Stimulated activated CD4-positive, alpha-beta T cell treated with anti-CD3 and anti-CD28 coated beads, Interleukin-1b, Interleukin-23, amount 100 ng/mL, for 1 hour (primary cell): ENCODE measurements around the gene MYH6.
"Not testable (repeated sequence)": the region's sequence is repeated elsewhere in the genome, so short reads cannot be mapped to it uniquely, and the experiment has no call there.

Experiments used
- DNase-seq, 2 donors: peaks; one replicate each; pipeline ENCODE4 v3.0.0-alpha.2; 2020; ENCODE audit warnings: low read depth in 2 of 2

The MYH6 gene

DNA sequence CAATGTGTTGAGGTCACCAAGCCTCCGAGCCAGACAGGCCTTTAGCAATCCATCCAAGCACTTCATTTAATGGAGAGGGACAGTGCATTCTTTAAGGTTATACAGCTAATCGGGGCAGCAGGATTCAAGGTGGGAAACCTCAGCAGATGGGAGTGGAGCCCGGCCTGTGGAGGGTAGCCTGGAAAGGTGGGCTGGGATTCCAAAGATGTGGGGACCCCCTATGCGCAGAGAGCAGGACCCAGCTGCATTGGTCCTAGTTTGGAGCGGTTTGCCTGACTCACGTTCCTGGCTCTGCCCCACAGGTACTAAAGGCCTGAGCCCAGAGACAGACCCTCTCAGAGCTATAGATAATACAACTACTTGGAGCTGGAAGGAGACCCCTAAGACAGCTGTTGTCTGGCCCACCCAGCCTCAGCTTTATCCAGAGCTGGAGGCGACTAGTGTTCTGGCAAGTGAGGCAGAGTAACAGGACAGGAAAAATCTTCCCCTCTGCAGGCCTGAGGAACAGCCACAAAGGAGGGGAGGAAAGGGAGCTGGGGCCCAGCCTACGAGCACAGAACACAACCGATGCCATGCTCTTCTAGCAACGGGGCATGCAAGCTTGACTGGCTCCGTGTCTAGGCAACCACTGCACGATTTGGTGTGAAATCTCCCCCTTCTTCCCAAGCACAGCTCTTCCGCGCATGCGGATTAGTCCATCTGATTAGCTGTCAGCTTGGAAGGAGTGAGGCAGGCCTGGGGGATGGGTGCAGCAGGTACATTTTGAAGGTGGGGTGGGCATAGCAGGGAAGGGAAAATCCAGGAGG, 28.5 kb upstream of the MYH6 start:
- DNase-seq, result no peak

- DNase-seq, result no peak
Measured at GRCh38 chr14:23435543-23436326, 27.7 kb upstream of the MYH6 start, which contains the start of gene MYH7. MYH7 (minus strand) TSS chr14:23435660; CDS start chr14:23433732, 1,928 bp downstream.

GRCh38 chr14:23434488-23435222, 26.6 kb upstream of the MYH6 start:
- no peak for DNase-seq

- DNase-seq, result no peak
Measured at GRCh38 chr14:23433457-23433856, 25.4 kb upstream of the MYH6 start.

DNA sequence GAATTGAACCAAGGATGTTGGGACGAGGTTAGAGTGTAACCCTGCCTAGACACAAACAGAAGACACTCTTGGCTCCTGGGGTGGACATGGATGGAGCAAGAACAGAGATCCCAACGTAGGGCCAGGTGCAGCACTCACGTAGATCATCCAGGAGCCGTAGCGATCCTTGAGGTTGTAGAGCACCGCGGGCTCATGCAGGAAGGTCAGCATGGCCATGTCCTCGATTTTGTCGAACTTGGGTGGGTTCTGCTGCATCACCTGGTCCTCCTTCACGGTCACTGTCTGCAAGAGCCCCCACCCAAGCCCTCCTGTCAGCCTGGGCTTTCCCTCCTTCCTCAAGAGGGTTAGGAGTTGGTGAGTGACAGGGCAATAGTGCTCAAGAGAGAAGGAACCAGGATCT, 24.9 kb upstream of the MYH6 start:
- no peak for DNase-seq

DNA sequence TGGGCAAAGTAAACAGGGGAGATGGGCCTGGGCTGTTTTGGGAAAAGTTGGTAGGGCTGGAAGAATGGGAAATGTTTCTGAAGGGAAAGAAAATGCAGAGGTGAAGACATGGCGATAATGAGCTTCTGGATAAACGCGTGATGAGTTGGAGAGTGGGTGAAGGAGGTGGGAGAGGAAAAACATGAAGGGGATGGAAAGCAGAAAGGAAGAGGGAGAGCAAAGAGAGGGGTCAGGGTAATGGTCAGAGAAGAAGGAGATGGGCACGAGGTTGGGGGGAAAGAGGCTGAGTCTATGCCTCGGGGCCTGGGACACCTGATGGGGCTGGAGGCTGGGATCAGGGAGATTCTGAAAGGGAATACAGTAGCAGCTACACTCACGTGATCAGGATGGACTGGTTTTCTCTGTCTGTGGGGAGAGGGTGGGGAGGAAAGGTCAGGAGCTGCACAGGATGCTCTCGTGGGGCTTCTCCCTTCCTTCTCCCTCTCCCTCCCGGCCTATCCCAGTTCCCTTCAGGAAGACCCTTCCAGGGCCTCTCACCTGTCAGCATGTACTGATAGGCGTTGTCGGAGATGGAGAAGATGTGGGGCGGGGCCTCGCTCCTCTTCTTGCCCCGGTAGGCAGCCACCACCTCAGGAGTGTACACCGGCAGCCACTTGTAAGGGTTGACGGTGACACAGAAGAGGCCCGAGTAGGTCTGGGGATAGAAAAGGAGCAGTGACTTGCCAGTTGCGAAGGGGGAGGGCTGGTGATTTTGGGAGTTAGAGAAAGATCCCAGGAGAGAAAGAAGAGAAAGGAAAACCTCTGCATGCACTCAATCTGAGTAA, 24.2 kb upstream of the MYH6 start:
- no peak for DNase-seq

GRCh38 chr14:23431486-23431885, 23.4 kb upstream of the MYH6 start:
- DNase-seq, result no peak

GRCh38 chr14:23430723-23431085, 22.6 kb upstream of the MYH6 start:
- DNase-seq, result no peak

- DNase-seq, result no peak
Measured at GRCh38 chr14:23430016-23430722, 22.1 kb upstream of the MYH6 start.

DNA sequence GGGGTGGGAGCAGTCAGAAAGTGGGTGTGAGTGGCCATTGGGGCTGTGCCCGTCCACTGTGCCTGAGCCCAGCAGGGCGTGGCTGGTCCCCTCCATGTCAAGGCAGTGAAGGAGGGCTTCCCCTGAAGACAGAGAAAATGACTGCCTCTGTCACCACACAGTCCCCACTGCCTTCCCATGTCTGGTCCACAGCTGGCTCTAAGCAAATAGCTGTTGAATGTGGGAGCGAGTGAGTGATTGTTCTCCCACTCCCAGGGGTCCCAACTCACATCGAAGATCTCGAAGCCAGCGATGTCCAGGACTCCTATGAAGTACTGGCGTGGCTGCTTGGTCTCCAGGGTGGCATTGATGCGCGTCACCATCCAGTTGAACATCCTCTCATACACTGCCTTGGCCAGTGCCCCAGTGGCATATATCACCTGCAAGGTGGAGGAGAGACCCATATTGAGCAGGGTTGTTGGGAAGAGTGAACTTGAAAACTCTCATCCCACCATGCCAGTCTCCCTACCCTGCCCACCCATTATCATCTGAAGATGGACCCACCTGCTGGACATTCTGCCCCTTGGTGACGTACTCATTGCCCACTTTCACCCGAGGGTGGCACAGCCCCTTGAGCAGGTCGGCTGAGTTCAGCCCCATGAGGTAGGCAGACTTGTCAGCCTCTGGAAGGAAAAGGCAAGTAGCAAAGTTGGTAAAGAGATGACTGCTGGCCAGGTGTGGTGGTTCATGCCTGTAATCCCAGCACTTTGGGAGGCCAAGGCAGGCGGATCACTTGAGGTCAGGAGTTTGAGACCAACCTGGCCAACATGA, 20.8 kb upstream of the MYH6 start:
- DNase-seq, result no peak

DNA sequence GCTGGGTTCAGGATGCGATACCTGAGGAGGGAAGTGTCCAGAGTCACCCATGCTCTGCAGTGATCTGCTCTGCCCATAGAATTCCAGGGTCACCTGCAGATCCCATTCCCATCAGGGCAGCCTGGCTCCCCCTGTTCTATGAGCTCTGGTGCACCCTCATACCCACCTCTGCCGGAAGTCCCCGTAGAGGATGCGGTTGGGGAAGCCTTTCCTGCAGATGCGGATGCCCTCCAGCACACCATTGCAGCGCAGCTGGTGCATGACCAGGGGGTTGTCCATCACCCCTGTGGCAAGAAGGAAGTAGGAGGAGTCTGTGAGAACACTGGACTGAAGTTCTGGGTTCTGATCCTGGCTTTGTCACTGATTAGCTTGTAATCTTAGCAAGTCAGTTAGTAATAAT, 17.7 kb upstream of the MYH6 start:
- not testable (repeated sequence) for DNase-seq

GRCh38 chr14:23425169-23425568, 17.1 kb upstream of the MYH6 start:
- DNase-seq, result no peak

GRCh38 chr14:23423657-23424056, 15.6 kb upstream of the MYH6 start:
- no peak for DNase-seq

DNA sequence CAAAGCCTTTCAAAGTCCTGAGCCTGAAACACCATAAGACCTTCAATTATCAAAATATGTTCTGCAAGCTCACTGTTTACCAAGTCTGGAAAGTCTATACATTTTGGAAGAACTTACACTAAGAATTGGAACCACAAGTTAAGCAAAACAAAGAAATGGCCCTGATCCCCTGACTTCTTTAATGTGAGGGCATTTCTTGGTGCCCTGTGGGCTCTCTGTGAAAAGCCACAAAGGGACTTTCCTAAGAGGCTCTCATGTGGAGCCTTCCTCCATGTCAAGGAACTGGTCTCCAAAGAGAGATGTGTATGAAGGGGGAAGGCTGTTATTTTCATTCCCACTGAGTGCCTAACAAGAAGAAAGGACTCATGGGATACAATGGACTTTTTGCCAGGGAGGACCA, 13.5 kb upstream of the MYH6 start:
- no peak for DNase-seq

DNA sequence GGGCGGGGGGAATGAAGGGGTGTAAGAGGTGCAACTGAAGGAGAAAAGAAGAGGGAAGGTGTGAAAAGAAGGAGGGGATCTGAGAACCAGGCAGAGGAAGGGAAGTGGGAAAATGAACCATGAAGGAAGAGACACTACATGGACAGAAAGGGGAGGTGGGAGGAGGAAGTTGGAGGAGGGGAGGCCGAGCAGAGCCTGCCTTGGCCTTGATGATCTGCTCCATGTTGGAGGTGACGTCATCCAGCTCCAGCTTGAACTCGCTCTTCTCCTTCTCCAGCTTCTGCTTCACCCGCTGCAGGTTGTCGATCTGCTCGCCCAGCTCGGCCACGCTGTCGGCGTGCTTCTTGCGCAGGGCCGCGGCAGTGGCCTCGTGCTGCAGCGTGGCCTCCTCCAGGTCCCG, 11.6 kb upstream of the MYH6 start:
- DNase-seq, result not testable (repeated sequence)

- no peak for DNase-seq
Measured at GRCh38 chr14:23418021-23418420, 9.9 kb upstream of the MYH6 start.

DNA sequence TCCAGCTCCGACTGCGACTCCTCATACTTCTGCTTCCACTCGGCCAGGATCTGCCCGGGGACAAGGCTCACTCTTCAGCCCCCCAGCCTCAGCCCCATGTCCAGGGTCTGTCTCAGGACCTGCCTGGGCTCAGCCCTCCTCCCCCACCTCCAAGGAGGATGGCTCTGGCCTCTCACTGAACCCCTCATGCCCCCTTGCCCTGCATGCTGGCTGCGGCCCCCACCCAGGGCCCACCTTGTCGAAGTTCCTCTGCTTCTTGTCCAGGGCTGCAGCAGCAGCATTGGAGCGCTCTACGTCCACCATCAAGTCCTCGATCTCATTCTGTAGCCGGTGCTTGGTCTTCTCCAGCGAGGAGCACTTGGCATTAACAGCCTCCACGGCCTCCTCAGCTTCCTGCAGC, 9.2 kb upstream of the MYH6 start:
- DNase-seq, result not testable (repeated sequence)

DNA sequence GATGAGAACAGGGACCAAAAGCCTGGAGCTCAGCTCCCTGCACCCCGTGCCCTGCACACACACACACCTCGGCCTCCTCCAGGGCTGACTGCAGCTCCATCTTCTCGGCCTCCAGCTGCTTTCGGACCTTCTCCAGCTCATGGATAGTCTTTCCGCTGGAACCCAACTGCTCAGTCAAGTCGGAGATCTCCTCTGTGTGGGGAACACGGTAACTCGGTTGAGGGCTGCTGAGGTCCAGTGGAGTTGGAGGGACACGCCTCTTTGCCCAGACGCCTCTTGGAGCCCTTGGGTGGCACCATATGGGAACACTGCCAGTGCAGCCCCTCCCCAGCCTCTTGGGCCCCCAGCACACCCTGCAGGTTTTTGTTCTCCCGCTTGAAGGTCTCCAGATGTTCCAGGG, 8.7 kb upstream of the MYH6 start:
- DNase-seq, result no peak

DNA sequence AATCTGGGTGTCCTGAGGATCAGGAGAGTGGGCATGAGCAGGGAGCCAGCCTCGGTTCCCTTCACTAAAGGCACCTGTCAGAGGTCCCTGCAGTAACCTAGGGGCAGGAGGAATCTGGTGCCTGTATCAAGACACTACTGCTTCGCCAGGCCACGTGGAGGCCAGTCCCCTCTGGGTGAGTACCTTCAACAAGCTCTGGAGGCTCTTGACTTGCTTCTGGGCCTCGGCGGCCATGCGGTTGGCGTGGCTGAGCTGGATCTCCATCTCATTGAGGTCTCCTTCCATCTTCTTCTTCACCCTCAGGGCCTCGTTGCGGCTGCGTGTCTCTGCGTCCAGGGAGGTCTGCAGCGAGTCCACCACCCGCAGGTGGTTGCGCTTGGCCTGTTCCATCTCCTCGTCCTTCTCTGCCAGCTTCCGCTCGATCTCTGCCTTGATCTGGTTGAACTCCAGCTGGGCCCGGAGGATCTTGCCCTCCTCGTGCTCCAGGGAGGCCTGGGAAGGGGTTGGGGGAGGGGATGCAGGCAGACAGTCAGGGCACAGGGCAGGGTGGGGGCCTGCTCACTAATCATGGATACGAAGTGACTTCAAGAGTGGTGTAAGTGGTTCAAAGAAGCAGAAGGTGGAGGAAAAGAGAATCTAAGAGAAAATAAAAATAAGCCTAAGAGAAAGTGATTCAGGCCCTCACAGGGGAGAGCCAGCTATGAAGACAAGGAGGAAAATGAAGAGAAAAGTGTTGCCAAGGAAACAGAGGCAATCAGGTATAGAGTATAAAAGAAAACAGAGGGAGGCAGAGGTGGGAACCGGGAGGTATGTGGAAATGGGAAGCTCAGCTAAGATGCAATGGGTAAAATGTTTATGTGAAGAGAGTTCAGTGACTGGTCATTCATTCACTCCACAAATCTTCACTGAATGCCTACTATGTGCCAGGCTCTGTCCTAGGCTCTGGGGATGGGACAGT, 8.0 kb upstream of the MYH6 start:
- no peak for DNase-seq
